Stimulated activated CD8-positive, alpha-beta memory T cell treated with anti-CD3 and anti-CD28 coated beads, Interleukin-12 subunit alpha, Interleukin-12 subunit beta, amount 100 ng/mL, for 24 hours (primary cell): Measurements from ENCODE around the gene SLC25A52.
A peak's percentile ranks its signal among the peaks of the same experiment; 100 is the strongest.
"Not testable (repeated sequence)": the region's sequence is repeated elsewhere in the genome, so short reads cannot be mapped to it uniquely, and the experiment has no call there.

Source experiments
- DNase-seq: peaks from one replicate; pipeline ENCODE4 v3.0.0-alpha.2; 2020; ENCODE audit errors: extremely low read depth

Gene SLC25A52

GRCh38 chr18:31740180-31740579 lies 20.5 kb downstream of the SLC25A52 start:
- DNase-seq = no peak

GRCh38 chr18:31739651-31740050 lies 21.0 kb downstream of the SLC25A52 start:
- DNase-seq = no peak

GRCh38 chr18:31738460-31739407 lies 21.9 kb downstream of the SLC25A52 start:
- no peak for DNase-seq

GRCh38 chr18:31736630-31737029 lies 24.1 kb downstream of the SLC25A52 start:
- DNase-seq = no peak

GRCh38 chr18:31731628-31732027 lies 29.1 kb downstream of the SLC25A52 start:
- no peak for DNase-seq

DNA sequence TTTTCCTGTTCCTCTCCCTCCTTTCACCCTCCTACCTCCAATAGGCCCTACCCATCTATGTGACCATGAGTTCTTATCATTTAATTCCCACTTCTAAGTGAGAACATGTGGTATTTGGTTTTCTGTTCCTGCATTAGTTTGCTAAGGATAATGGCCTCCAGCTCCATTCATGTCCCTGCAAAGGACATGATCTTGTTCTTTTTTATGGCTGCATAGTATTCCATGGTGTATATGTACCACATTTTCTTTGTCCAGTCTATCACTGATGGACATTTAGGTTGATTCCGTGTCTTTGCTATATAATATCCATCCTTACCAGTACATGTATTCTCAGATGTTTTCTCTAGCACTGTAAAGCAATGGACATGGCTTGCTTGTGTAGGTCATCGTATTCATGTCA lies 31.5 kb downstream of the SLC25A52 start:
- DNase-seq = not testable (repeated sequence)

GRCh38 chr18:31723990-31724711 lies 36.5 kb downstream of the SLC25A52 start:
- DNase-seq = no peak

- no peak for DNase-seq
Measured at GRCh38 chr18:31723639-31723989, 37.1 kb downstream of the SLC25A52 start.

- DNase-seq = peak; percentile 30
Measured at GRCh38 chr18:31722369-31722957, 38.2 kb downstream of the SLC25A52 start.

DNA sequence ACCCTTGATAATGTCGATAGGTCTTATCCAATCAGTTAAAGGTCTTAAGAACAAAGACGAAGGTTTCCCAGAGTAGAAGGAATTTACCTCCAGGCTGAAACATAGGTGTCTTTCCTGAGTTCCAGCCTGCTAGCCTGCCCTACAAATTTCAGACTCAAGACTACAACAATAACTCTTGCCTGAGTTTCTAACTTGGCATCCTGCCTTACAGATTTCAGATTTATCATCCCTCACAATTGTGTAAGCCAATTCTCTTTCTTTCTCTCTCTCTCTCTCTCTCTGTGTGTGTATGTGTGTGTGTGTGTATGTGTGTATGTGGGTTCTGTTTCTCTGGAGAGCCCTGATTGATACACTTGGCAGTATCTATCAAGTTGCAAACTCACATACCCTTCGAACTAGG lies 39.1 kb downstream of the SLC25A52 start:
- DNase-seq = no peak

DNA sequence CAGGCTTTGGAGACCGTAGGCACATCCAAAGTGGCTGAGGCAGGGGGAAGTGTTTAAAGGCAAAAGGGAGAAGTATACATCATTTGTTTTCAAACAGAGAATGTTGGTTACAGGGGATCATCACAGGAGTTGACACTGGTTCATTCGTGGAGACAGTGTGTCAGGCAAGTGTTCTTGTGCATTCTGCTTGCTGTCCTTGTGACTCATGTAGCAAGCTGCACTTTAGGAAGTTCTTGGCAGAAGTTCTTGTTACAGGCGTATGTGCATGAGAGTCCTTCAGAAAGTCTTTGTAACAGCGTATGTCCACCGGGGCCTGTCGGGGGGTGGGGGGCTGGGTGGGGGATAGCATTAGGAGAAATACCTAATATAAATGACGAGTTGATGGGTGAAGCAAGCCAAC lies 39.8 kb downstream of the SLC25A52 start:
- no peak for DNase-seq

GRCh38 chr18:31719363-31720006 lies 41.2 kb downstream of the SLC25A52 start:
- DNase-seq = no peak

DNA sequence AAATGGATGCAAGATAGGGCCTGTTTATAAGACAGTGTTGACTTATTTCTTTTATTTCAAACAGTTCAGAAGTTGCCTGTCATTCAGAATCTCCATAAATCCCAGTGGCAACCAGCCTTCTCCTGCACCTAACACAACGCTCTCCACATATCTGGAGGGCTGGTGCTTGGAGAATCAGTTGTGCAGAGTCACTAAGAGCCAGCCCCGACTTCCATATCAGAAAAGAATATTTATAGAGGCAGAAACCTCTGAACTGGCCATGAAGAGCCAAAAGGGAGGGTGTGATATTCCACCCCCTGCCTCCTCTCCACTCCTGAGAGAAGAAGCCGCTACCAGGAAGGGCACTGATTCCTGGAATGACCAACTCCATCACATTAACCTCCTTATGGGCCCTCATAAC lies 42.3 kb downstream of the SLC25A52 start:
- DNase-seq = no peak

GRCh38 chr18:31716362-31716761 lies 44.3 kb downstream of the SLC25A52 start:
- no peak for DNase-seq

- no peak for DNase-seq
Measured at GRCh38 chr18:31711365-31712172, 49.1 kb downstream of the SLC25A52 start.

- no peak for DNase-seq
Measured at GRCh38 chr18:31710826-31711225, 49.9 kb downstream of the SLC25A52 start.
